Measurements from ENCODE around the gene DUSP7. TPM values are rescaled to one million over a fixed set of nuclear protein-coding genes. Genes with fewer than 3 reads are reported as not detected.

The DUSP7 gene
- total RNA-seq, 6 donors from 2014 or later, result 24.1 to 49.1 (median 35.3) TPM

DNA sequence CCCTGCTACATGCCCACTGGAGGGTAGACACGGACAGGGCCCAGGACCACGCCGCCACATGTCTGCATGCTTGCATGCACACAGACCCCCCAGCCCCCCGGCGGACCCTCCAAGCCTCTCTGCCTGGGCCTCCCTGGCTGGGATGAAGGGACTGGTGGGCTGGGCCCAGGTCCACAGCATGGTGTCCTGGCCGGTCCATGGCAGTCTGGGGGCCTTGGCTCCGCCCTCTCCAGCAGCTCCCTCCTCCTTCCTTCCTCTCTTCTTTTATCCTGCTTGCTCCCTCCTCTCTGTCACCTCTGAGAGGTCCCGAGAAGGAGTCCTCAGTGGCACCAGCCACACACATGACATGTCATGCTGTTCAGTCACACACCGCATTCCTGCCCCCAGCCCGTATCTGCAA lies 24.5 kb downstream of the DUSP7 start:
- no peaks in the 10 kb centered on the region for H3K27me3 ChIP-seq
- no peak overlapping the region for H3K27ac ChIP-seq
- no peaks in the 10 kb centered on the region for H3K4me1 ChIP-seq
- no peak overlapping the region for H3K4me3 ChIP-seq
- TF ChIP-seq POLR2AphosphoS5 (IDR thresholded peaks at IDR 0.05) (no peak), POLR2A (IDR thresholded peaks at IDR 0.05) (no peak), EP300 (IDR thresholded peaks at IDR 0.05) (no peak)
- TF ChIP-seq, protein P1, sequence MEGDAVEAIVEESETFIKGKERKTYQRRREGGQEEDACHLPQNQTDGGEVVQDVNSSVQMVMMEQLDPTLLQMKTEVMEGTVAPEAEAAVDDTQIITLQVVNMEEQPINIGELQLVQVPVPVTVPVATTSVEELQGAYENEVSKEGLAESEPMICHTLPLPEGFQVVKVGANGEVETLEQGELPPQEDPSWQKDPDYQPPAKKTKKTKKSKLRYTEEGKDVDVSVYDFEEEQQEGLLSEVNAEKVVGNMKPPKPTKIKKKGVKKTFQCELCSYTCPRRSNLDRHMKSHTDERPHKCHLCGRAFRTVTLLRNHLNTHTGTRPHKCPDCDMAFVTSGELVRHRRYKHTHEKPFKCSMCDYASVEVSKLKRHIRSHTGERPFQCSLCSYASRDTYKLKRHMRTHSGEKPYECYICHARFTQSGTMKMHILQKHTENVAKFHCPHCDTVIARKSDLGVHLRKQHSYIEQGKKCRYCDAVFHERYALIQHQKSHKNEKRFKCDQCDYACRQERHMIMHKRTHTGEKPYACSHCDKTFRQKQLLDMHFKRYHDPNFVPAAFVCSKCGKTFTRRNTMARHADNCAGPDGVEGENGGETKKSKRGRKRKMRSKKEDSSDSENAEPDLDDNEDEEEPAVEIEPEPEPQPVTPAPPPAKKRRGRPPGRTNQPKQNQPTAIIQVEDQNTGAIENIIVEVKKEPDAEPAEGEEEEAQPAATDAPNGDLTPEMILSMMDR (IDR thresholded peaks at IDR 0.05), result no peak
- ATAC-seq (ENCODE audit: low FRiP score in 2 of 2) (no peak), DNase-seq (no peak)
- 89 to 91% methylated on average over 9 to 10 of the region's 10 CpGs for WGBS, 2 donors
- H3K9me3 ChIP-seq, result no peaks in the 10 kb centered on the region
- no peaks in the 10 kb centered on the region for H3K36me3 ChIP-seq

DNA sequence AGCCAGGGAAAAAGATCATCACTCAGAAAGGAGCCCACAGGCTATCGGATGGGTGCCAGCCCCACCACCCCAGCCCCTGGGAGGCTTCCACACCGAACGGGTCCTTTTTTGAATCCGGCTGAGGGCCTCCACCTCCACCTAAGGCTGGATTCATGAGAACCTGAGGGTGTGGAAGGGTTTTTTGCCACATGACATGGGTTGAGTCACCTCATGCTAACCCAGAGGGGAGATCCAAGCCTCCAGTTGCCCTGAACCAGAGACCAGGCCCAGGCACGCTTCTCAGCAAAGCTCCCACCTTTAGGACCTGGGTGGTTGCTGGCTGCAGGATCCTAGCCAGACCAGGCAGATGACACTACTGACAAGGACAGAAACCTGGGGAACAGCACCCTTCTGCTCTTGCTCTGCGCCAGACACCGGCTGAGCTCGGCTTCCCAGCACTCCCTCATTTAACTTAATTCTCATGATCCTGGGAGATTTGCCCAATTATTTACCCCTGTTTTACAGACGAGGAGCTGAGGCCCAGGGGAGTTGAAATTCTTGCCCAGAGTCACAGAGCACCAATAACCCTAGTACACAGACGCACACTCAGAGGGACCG lies 25.6 kb downstream of the DUSP7 start:
- no peak for ATAC-seq (ENCODE audit: low FRiP score in 2 of 2)
- no peak for TF ChIP-seq POLR2AphosphoS5 (IDR thresholded peaks at IDR 0.05)
- TF ChIP-seq, protein P1 (IDR thresholded peaks at IDR 0.05), result no peak
- TF ChIP-seq POLR2A (IDR thresholded peaks at IDR 0.05), result no peak
- TF ChIP-seq EP300 (IDR thresholded peaks at IDR 0.05), result no peak
- Histone ChIP-seq H3K4me3 (no peak overlapping the region), H3K9me3 (no peaks in the 10 kb centered on the region), H3K27me3 (no peaks in the 10 kb centered on the region), H3K27ac (no peak overlapping the region), H3K4me1 (peaks cover 0 to 4% (median 2%) of the 10 kb centered on the region in 4 donors), H3K36me3 (no peaks in the 10 kb centered on the region)
- DNase-seq, result no peak
- 77 to 92% methylated on average over 6 to 11 of the region's 11 CpGs for WGBS, 2 donors

DNA sequence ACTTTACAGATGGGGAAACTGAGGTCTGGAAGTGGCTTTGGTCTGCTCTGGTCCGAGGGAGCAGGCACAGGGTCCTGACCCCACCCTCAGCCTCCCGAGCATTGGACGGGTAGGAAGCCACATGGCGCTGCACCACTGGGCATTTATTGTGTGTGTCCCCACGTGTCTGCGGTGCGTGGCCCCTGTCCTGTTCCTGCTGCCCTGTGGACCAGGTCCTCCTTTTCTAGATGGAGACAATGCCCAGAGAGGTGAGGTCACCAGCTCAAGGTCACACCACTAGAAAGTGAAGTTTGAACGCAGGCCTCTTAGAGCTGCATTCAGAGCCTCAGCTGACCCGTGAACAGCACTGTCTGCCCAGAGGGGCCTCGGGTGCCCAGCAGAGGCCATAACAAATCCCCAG lies 26.8 kb downstream of the DUSP7 start:
- Histone ChIP-seq H3K9me3 (no peaks in the 10 kb centered on the region), H3K27ac (no peak overlapping the region), H3K36me3 (no peaks in the 10 kb centered on the region), H3K4me1 (peaks cover 4 to 8% (median 6%) of the 10 kb centered on the region in 4 donors), H3K4me3 (no peak overlapping the region), H3K27me3 (no peaks in the 10 kb centered on the region)
- DNase-seq, result no peak
- no peak for ATAC-seq (ENCODE audit: low FRiP score in 2 of 2)
- WGBS, 2 donors, result 86 to 95% methylated on average over 3 to 10 of the region's 10 CpGs
- TF ChIP-seq, protein P1 (IDR thresholded peaks at IDR 0.05), result no peak
- TF ChIP-seq EP300 (IDR thresholded peaks at IDR 0.05), result no peak
- no peak for TF ChIP-seq POLR2AphosphoS5 (IDR thresholded peaks at IDR 0.05)
- no peak for TF ChIP-seq POLR2A (IDR thresholded peaks at IDR 0.05)

DNA sequence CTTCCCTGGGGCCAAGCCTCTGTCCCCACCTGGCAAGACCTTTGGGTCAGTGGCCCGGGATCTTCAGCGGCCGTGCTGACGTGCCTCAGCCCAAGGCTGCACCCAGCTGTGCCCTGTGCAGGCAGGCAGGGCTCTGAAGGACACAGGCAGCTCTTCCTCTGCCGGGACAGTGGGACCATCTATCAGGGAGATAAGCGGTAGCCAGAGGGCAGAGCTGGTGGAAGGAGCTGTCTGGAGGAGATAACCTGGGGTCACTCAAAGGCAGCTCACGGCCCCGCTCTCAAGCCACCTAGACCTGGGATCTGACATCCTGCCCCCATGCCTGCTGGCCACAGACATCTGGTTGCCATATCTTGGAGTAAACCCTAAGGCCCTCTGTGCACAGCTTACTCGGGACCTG lies 27.3 kb downstream of the DUSP7 start:
- Histone ChIP-seq H3K4me3 (no peak overlapping the region), H3K27ac (no peak overlapping the region), H3K4me1 (peaks cover 4 to 13% (median 9%) of the 10 kb centered on the region in 4 donors), H3K36me3 (no peaks in the 10 kb centered on the region), H3K27me3 (no peaks in the 10 kb centered on the region), H3K9me3 (no peaks in the 10 kb centered on the region)
- DNase-seq, result no peak
- no peak for TF ChIP-seq EP300 (IDR thresholded peaks at IDR 0.05)
- no peak for TF ChIP-seq POLR2A (IDR thresholded peaks at IDR 0.05)
- TF ChIP-seq POLR2AphosphoS5 (IDR thresholded peaks at IDR 0.05), result no peak
- TF ChIP-seq, protein P1 (IDR thresholded peaks at IDR 0.05), result no peak
- 90 to 93% methylated on average over 2 to 9 of the region's 9 CpGs for WGBS, 2 donors
- peak in 1 of 2 donors; percentile 2 for ATAC-seq (ENCODE audit: low FRiP score in 2 of 2)

DNA sequence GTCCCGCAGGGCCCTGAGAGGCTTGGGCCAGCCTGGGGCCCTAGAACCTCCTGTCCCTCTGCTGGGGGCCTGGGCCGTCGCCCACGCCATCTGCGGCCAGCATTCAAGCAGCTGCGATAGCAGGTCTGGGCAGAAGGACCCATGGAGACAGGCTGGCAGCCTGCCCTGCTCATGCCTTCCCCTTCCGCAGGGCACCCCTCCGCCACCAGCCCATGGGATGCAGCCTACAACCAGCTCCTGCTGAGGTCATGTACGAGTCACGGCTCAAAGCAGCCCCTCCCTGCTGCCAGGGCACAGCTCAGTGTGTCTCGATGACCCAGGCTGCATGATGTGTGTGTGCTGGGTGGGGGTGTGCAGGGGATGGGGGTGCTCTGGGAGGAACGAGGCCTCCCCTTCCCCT lies 27.8 kb downstream of the DUSP7 start:
- H3K4me3 ChIP-seq, result no peak overlapping the region
- ATAC-seq (ENCODE audit: low FRiP score in 2 of 2) (peak in 1 of 2 donors; percentile 6), DNase-seq (peak in 1 of 2 donors; percentile 78)
- no peaks in the 10 kb centered on the region for H3K36me3 ChIP-seq
- H3K9me3 ChIP-seq, result no peaks in the 10 kb centered on the region
- 78 to 80% methylated on average over 1 to 12 of the region's 12 CpGs for WGBS, 2 donors
- TF ChIP-seq POLR2AphosphoS5 (IDR thresholded peaks at IDR 0.05) (no peak), POLR2A (IDR thresholded peaks at IDR 0.05) (no peak), EP300 (IDR thresholded peaks at IDR 0.05) (no peak)
- TF ChIP-seq, protein P1 (IDR thresholded peaks at IDR 0.05), result no peak
- no peak overlapping the region for H3K27ac ChIP-seq
- H3K4me1 ChIP-seq, result peaks cover 4 to 17% (median 10%) of the 10 kb centered on the region in 4 donors
- no peaks in the 10 kb centered on the region for H3K27me3 ChIP-seq
